Activated T-cell treated with anti-CD3 and anti-CD28 coated beads, Interleukin-2, amount 50 U/mL, for 72 hours (primary cell): ENCODE data around the gene CSF2RB. TPM values are rescaled to one million over a fixed set of nuclear protein-coding genes. Genes with fewer than 3 reads are reported as not detected.

Experiments
- ATAC-seq, 2 donors: fragments of 150-1000 bp; cut with Tn5 transposase; replicated peaks in 1 of 2; 2 replicates each; pipeline ENCODE4 v1.10.0; 2021; ENCODE audit warnings: moderate library complexity in 2 of 2, mild to moderate bottlenecking in 1 of 2
- DNase-seq, 2 donors: peaks; one replicate each; pipeline ENCODE4 v3.0.0; 2021 to 2022; ENCODE audit warnings: mixed read lengths in 1 of 2
- H3K27ac Mint-ChIP-seq: one replicate; pipeline ENCODE4 v1.8.0; 2022; ENCODE audit warnings: mild to moderate bottlenecking, moderate library complexity, mixed read lengths
- H3K27me3 Mint-ChIP-seq: one replicate; pipeline ENCODE4 v1.8.0; 2022; ENCODE audit warnings: low read depth, mixed read lengths
- H3K36me3 Mint-ChIP-seq, 2 donors: one replicate each; pipeline ENCODE4 v1.8.0; 2022; ENCODE audit warnings: mixed read lengths in 2 of 2, mild to moderate bottlenecking in 1 of 2; ENCODE audit not compliant: insufficient read depth in 2 of 2
- H3K4me1 Mint-ChIP-seq: one replicate; pipeline ENCODE4 v1.8.0; 2022; ENCODE audit warnings: low read depth, mixed read lengths
- H3K4me3 Mint-ChIP-seq, 2 donors: one replicate each; pipeline ENCODE4 v1.8.0; 2022; ENCODE audit warnings: mild to moderate bottlenecking in 2 of 2, mixed read lengths in 2 of 2, moderate library complexity in 2 of 2
- H3K9me3 Mint-ChIP-seq, 2 donors: one replicate each; pipeline ENCODE4 v1.8.0; 2022; ENCODE audit warnings: mixed read lengths in 2 of 2
- total RNA-seq, 2 donors: library from RNA; stranded (reverse); gene quantifications; one replicate each; pipeline ENCODE4 v1.2.3, GENCODE V29; 2022

CSF2RB gene
- total RNA-seq, 2 donors from 2014 or later: 1.8 to 3.8 TPM

DNA sequence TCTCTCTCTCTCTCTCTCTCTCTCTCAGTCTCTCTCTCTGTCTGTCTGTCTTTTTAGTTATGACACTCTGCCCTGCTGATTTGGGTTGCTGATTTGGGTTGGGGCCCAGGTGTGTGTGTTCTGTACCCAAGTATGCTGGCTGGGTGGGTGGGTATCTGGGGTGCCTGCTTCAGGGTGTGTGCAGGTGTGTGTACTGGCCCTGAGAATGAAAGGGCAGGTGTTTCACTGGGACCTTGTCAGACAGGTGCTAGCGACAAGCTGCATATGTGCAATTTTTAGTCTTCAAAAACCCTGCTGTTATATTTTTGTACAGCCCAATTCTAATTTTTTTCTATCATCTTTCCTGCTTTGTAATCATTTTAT lies 943 bp downstream of the CSF2RB start:
- Mint-ChIP-seq H3K27me3 (peaks cover 55% of the 10 kb centered on the region), H3K9me3 (no peaks in the 10 kb centered on the region), H3K4me1 (no peaks in the 10 kb centered on the region), H3K27ac (no peak overlapping the region), H3K36me3 (no peaks in the 10 kb centered on the region), H3K4me3 (no peak overlapping the region)
- no peak for ATAC-seq
- DNase-seq: no peak

- DNase-seq: no peak
- no peaks in the 10 kb centered on the region for H3K9me3 Mint-ChIP-seq
- ATAC-seq: no peak
- peaks cover 2% of the 10 kb centered on the region for H3K4me1 Mint-ChIP-seq
- H3K27ac Mint-ChIP-seq: no peak overlapping the region
- H3K27me3 Mint-ChIP-seq: peaks cover 52% of the 10 kb centered on the region
- H3K36me3 Mint-ChIP-seq: no peaks in the 10 kb centered on the region
- no peak overlapping the region for H3K4me3 Mint-ChIP-seq
Measured at GRCh38 chr22:36916034-36916433, 2.6 kb downstream of the CSF2RB start.

GRCh38 chr22:36918586-36919284 lies 5.3 kb downstream of the CSF2RB start:
- peaks cover 7% of the 10 kb centered on the region for H3K4me1 Mint-ChIP-seq
- H3K9me3 Mint-ChIP-seq: no peaks in the 10 kb centered on the region
- H3K4me3 Mint-ChIP-seq: no peak overlapping the region
- no peak overlapping the region for H3K27ac Mint-ChIP-seq
- H3K36me3 Mint-ChIP-seq: no peaks in the 10 kb centered on the region
- DNase-seq: no peak
- H3K27me3 Mint-ChIP-seq: peaks cover 32% of the 10 kb centered on the region
- ATAC-seq: no peak

GRCh38 chr22:36921309-36922104 lies 8.1 kb downstream of the CSF2RB start:
- Mint-ChIP-seq H3K27me3 (peaks cover 41% of the 10 kb centered on the region), H3K4me1 (peaks cover 7% of the 10 kb centered on the region), H3K36me3 (no peaks in the 10 kb centered on the region), H3K9me3 (no peaks in the 10 kb centered on the region), H3K4me3 (no peak overlapping the region), H3K27ac (peak overlapping the region; percentile 0)
- ATAC-seq: peak; percentile 34 to 58
- DNase-seq: peak; percentile 14 to 17

DNA sequence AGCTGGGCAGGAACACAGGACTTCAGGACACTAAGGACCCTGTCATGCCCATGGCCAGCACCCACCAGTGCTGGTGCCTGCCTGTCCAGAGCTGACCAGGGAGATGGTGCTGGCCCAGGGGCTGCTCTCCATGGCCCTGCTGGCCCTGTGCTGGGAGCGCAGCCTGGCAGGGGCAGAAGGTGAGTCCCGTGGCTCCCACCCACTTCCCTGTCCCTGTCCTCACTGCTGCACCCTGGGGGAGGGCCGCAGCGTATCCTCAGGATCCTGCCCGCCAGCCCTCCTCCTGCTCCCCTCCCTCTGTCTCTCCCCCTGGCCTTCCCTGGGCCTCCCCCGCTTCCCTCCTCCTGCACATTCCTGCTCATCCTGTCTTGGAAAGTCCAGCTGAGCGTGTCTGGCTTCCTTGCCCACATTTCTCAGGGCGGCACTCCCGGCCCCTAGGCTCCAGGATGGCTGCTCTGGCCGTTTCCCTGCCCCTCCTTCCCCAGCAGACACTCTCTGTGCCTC lies 8.7 kb downstream of the CSF2RB start:
- Mint-ChIP-seq H3K4me3 (no peak overlapping the region), H3K4me1 (peaks cover 7% of the 10 kb centered on the region), H3K36me3 (no peaks in the 10 kb centered on the region), H3K9me3 (no peaks in the 10 kb centered on the region), H3K27me3 (peaks cover 41% of the 10 kb centered on the region), H3K27ac (no peak overlapping the region)
- no peak for ATAC-seq
- no peak for DNase-seq

- Mint-ChIP-seq H3K4me3 (no peak overlapping the region), H3K4me1 (peaks cover 7% of the 10 kb centered on the region), H3K27me3 (peaks cover 41% of the 10 kb centered on the region), H3K27ac (no peak overlapping the region), H3K36me3 (no peaks in the 10 kb centered on the region), H3K9me3 (no peaks in the 10 kb centered on the region)
- ATAC-seq (no peak), DNase-seq (no peak)
Measured at GRCh38 chr22:36922711-36923110, 9.3 kb downstream of the CSF2RB start.

- DNase-seq: no peak
- Mint-ChIP-seq H3K4me1 (peaks cover 7% of the 10 kb centered on the region), H3K27ac (no peak overlapping the region), H3K9me3 (no peaks in the 10 kb centered on the region), H3K4me3 (no peak overlapping the region), H3K27me3 (peaks cover 39% of the 10 kb centered on the region), H3K36me3 (no peaks in the 10 kb centered on the region)
- no peak for ATAC-seq
Measured at GRCh38 chr22:36923131-36923788, 9.8 kb downstream of the CSF2RB start.

- Mint-ChIP-seq H3K27me3 (peaks cover 30% of the 10 kb centered on the region), H3K9me3 (no peaks in the 10 kb centered on the region), H3K27ac (no peak overlapping the region), H3K4me3 (no peak overlapping the region), H3K36me3 (no peaks in the 10 kb centered on the region), H3K4me1 (peaks cover 7% of the 10 kb centered on the region)
- ATAC-seq (no peak), DNase-seq (no peak)
Measured at GRCh38 chr22:36924151-36924698, 10.8 kb downstream of the CSF2RB start.

- Mint-ChIP-seq H3K9me3 (no peaks in the 10 kb centered on the region), H3K36me3 (no peaks in the 10 kb centered on the region), H3K27ac (no peak overlapping the region), H3K27me3 (peaks cover 25% of the 10 kb centered on the region), H3K4me3 (no peak overlapping the region), H3K4me1 (peaks cover 7% of the 10 kb centered on the region)
- no peak for DNase-seq
- no peak for ATAC-seq
Measured at GRCh38 chr22:36925388-36926290, 12.2 kb downstream of the CSF2RB start.

DNA sequence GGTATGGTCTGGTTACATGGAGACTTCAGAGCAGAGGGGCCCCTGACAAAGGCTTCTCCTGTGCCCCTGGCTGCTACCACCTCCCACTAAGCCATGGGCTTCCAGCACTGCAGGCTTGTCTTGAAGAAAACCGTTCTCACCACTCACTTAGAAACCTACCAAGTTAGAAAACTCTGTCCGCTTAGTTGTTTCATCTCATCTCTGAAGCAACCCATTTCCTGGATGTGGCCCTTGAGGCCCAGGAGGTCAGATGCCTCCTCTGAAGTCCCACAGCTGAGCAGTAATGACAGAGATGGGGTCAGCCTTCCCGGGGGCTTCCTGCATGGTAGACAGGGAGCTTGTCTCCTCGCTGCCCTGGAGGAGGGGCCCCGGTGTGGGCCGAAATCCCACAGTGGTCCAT lies 12.9 kb downstream of the CSF2RB start:
- no peak overlapping the region for H3K27ac Mint-ChIP-seq
- ATAC-seq: no peak
- no peak for DNase-seq
- no peaks in the 10 kb centered on the region for H3K9me3 Mint-ChIP-seq
- no peak overlapping the region for H3K4me3 Mint-ChIP-seq
- peaks cover 2% of the 10 kb centered on the region for H3K4me1 Mint-ChIP-seq
- H3K36me3 Mint-ChIP-seq: no peaks in the 10 kb centered on the region
- H3K27me3 Mint-ChIP-seq: peaks cover 19% of the 10 kb centered on the region

DNA sequence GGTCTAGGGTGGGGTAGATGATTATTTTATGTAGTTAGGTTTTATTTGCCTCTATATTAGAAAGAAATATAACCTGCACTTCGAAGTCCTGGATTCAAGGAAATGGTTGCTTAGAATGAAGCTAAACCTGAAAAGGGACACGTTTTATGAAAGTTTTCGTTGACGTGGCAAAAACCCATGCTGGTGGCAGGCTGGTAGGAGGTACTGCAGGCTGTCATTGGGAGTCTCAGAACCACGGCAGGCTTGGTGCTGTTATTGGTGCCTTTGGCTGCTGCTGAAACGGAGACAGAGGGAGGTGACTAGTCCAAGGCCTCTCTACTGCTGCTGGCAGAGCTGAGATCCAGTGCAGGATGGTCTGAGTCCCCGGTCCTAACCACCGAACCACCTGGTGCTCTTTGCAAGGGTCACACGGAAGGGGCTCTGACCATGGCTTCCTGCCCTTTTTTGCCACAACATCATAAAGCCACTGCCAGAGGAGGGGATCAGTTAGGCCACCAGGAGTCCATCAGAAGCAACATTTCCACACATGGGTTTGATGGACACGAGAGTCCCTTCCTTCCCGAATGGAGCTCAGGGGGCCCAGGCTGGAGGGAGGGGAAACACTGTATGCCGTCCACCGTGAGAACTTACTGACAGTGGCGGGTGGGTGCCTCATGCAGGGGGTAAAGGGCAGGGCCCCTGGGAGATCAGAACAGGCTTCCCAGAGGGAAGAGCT lies 13.4 kb downstream of the CSF2RB start:
- Mint-ChIP-seq H3K4me1 (no peaks in the 10 kb centered on the region), H3K36me3 (no peaks in the 10 kb centered on the region), H3K4me3 (no peak overlapping the region), H3K9me3 (no peaks in the 10 kb centered on the region), H3K27me3 (peaks cover 18% of the 10 kb centered on the region), H3K27ac (no peak overlapping the region)
- DNase-seq: no peak
- no peak for ATAC-seq

DNA sequence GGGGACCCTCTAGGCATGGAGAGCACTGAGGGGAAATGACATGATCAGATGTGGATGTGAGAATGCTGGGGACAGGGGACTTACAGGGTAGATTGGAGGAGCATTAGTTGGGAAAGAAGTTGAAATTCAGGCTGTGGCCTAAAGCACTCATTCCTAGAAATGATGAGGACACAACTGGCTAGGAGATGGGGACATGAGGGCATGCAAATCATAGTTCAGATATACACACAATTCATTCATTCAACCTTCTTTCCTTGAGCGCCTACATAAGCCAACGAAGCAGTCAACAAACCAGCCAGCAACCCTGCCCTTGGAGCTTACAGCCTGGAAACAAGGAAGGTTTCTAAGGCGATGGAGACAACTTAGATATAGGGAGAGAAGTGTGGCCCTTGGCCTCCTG lies 14.2 kb downstream of the CSF2RB start:
- Mint-ChIP-seq H3K27me3 (peaks cover 18% of the 10 kb centered on the region), H3K9me3 (no peaks in the 10 kb centered on the region), H3K36me3 (no peaks in the 10 kb centered on the region), H3K27ac (no peak overlapping the region), H3K4me3 (no peak overlapping the region), H3K4me1 (no peaks in the 10 kb centered on the region)
- DNase-seq: no peak
- ATAC-seq: no peak
